Ovary (tissue), 9 donors: Measurements from ENCODE around the gene APOA1. TPM values are rescaled to one million over a fixed set of nuclear protein-coding genes. Genes with fewer than 3 reads are reported as not detected.

ENCODE experiments used
- DNase-seq, 5 donors: peaks; one replicate each; pipeline ENCODE4 v3.0.0-alpha.2; 2019 to 2020
- H3K27ac ChIP-seq, 2 donors: fragments of 200-600 bp; one replicate each; pipeline versions ENCODE4 v1.5.1 to v1.8.0; 2019 to 2022
- H3K27me3 ChIP-seq: fragments of 200-600 bp; one replicate; pipeline ENCODE4 v1.8.0; 2022
- H3K36me3 ChIP-seq: fragments of 200-600 bp; sonication (generic); one replicate; pipeline ENCODE4 v1.5.1; 2019
- H3K4me1 ChIP-seq: one replicate; pipeline ENCODE4 v1.8.1; 2013; ENCODE audit warnings: mild to moderate bottlenecking, moderate library complexity; ENCODE audit not compliant: insufficient read depth
- H3K4me3 ChIP-seq: fragments of 200-600 bp; sonication (generic); one replicate; pipeline ENCODE4 v1.5.1; 2017
- H3K9me3 ChIP-seq, 2 donors: fragments of 200-600 bp in 1 of 2; sonication (generic) in 1 of 2; one replicate each; pipeline versions ENCODE4 v1.5.1 to v1.8.1; 2013 to 2019; ENCODE audit warnings: mild to moderate bottlenecking in 1 of 2, moderate library complexity in 1 of 2
- EP300 ChIP-seq: sonication (generic); formaldehyde crosslinking; IDR thresholded peaks from one replicate; pipeline ENCODE4 v1.6.1; 2017; ENCODE audit warnings: antibody characterized with exemption
- POLR2A ChIP-seq: fragments of 450-650 bp; IDR thresholded peaks from one replicate; pipeline ENCODE4 v1.6.1; 2017; ENCODE audit warnings: antibody characterized with exemption, mild to moderate bottlenecking, moderate library complexity
- WGBS, 3 donors: extraction: QIAGEN DNeasy Blood & Tissue Kit in 1 of 3; methylation state at CpG; one replicate each; pipeline versions ENCODE4 v1.1.5 to v1.1.7; 2013 to 2017; 5-methylcytosine and 5-hydroxymethylcytosine counted together
- intact Hi-C, 4 donors: fragments of 100-400 bp; cut with DNase I; formaldehyde crosslinking; loops; one replicate each; pipeline versions ENCODE4 v1.11.0 to v1.15.1; 2022 to 2023
- polyA plus RNA-seq, 2 donors: library from polyadenylated mRNA; stranded (reverse); fragments of 200-250 nt in 1 of 2; fragments of 350-450 nt in 1 of 2; fragmentation: Illumina TruSeq in 1 of 2; extraction: RNeasy Lipid Tissue Mini Kit (QIAGEN cat#74804) in 1 of 2; gene quantifications; one replicate each; pipeline ENCODE4 v1.2.3, GENCODE V29; 2013 to 2014
- total RNA-seq, 7 donors: library from RNA; depleted of rRNA in 2 of 7; stranded (reverse); fragments of >200 nt in 2 of 7; fragmentation: NEBNext Ultra II Directional in 3 of 7; extraction: Animal tissue kit (Norgen Biotek cat#: 25700) in 3 of 7; gene quantifications; one replicate each; pipeline versions ENCODE4 v1.1.0 to v1.2.4, GENCODE V29; 2016 to 2023
- TF ChIP-seq, protein P1 (sequence below), 3 donors: fragments of 450-650 bp in 2 of 3; fragments of 200-600 bp in 1 of 3; IDR thresholded peaks; one replicate each; pipeline versions ENCODE4 v1.5.1 to v1.8.0; 2016 to 2022; ENCODE audit warnings: antibody characterized with exemption in 3 of 3, mild to moderate bottlenecking in 1 of 3
- donor health status: DM: no; HTN: no; CAD: no; lungs with moderate emphysema.
- donor health status: DM: no; HTN: no; CAD: no.
- donor health status: Bipolar disorder and iron deficiency.
- donor health status: DM: yes; HTN: yes; CAD: no.
- donor health status: DM: no; HTN: no; CAD: no.
- donor health status: DM: yes; HTN: yes; CAD: no.

The APOA1 gene
- total and polyA plus RNA-seq, 9 donors, result 5.3 to 42.8 (median 19.0) TPM

DNA sequence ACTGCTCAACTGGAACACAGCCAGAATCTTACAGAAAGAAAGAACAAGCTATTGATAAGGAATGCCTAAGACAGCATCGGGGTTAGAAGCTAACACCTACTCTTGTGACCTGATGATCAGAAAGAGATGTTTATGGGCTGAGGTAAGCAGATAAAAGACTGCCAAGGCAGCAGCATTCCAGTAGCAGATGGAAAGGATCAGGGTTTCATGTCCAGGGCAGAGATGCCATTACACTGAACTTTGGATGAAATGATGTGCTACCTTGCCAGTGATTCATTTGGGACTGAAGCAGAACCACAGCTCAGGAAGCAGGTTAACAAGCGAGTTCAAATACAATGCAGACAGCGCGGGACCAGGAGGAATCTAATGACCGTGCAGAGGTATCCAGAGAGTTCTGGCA is 27.1 kb upstream of the APOA1 start:
- no peaks in the 10 kb centered on the region for H3K27me3 ChIP-seq
- 81 to 83% (median 82%) methylated on average over 5 of the region's 5 CpGs for WGBS, 3 donors
- H3K36me3 ChIP-seq, result no peaks in the 10 kb centered on the region
- H3K4me3 ChIP-seq, result no peak overlapping the region
- no peak overlapping the region for H3K27ac ChIP-seq
- TF ChIP-seq, protein P1, sequence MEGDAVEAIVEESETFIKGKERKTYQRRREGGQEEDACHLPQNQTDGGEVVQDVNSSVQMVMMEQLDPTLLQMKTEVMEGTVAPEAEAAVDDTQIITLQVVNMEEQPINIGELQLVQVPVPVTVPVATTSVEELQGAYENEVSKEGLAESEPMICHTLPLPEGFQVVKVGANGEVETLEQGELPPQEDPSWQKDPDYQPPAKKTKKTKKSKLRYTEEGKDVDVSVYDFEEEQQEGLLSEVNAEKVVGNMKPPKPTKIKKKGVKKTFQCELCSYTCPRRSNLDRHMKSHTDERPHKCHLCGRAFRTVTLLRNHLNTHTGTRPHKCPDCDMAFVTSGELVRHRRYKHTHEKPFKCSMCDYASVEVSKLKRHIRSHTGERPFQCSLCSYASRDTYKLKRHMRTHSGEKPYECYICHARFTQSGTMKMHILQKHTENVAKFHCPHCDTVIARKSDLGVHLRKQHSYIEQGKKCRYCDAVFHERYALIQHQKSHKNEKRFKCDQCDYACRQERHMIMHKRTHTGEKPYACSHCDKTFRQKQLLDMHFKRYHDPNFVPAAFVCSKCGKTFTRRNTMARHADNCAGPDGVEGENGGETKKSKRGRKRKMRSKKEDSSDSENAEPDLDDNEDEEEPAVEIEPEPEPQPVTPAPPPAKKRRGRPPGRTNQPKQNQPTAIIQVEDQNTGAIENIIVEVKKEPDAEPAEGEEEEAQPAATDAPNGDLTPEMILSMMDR (IDR thresholded peaks at IDR 0.05), result no peak
- no peak for TF ChIP-seq EP300
- TF ChIP-seq POLR2A, result no peak
- no peaks in the 10 kb centered on the region for H3K4me1 ChIP-seq
- no peak for DNase-seq
- intact Hi-C loops, result no loop called here
- no peaks in the 10 kb centered on the region for H3K9me3 ChIP-seq

DNA sequence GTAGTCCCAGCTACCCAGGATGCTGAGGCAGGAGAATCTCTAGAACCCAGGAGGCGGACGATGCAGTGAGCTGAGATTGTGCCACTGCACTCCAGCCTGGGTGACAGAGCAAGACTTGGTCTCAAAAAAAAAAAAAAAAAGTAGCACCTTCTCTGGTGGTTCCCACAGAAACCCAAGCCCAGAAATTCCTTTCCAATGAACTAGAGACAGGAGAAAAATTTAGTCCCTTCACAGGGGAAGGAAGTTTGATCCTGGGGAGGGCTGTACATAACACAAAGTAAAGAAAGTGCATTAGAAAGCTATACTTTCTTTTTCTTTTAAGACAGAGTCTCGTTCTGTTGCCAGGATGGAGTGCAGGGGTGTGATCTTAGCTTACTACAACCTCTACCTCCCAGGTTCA is 25.5 kb upstream of the APOA1 start:
- WGBS, 3 donors, result 86 to 94% (median 91%) methylated on average over 3 of the region's 3 CpGs
- intact Hi-C loops, result no loop called here

DNA sequence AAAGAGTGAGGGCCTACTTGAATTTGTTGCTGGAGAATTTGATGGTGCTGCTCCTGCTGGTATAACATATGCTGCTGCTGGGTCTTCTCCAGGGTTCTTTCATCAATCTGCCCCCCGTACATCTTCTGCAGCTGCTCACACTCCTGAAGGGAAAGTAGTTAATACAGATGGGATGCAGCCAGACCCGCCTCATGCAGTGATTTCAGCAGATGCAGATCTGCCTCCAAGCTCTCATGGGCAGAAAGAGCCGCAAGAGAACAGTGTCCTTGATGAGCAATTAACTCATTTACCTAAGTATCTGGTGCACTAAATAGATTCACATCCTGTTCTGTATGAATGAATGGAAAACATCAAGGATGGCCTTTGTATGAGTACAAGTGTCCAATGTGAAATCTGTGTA is 24.8 kb upstream of the APOA1 start:
- WGBS, 3 donors, result 77 to 87% (median 82%) methylated on average over 3 of the region's 3 CpGs
- Histone ChIP-seq H3K4me3 (no peak overlapping the region), H3K9me3 (no peaks in the 10 kb centered on the region), H3K36me3 (no peaks in the 10 kb centered on the region), H3K4me1 (no peaks in the 10 kb centered on the region), H3K27ac (no peak overlapping the region), H3K27me3 (no peaks in the 10 kb centered on the region)
- no peak for DNase-seq
- intact Hi-C loops, result no loop called here
- TF ChIP-seq EP300 (no peak), POLR2A (no peak)
- TF ChIP-seq, protein P1 (IDR thresholded peaks at IDR 0.05), result no peak

More for the DNA sequence above, 25.5 kb upstream of the APOA1 start:
- no peaks in the 10 kb centered on the region for H3K4me1 ChIP-seq
- no peaks in the 10 kb centered on the region for H3K9me3 ChIP-seq
- DNase-seq, result no peak
- no peaks in the 10 kb centered on the region for H3K36me3 ChIP-seq
- TF ChIP-seq, protein P1 (IDR thresholded peaks at IDR 0.05), result no peak
- no peak for TF ChIP-seq POLR2A
- TF ChIP-seq EP300, result no peak
- no peak overlapping the region for H3K4me3 ChIP-seq
- no peak overlapping the region for H3K27ac ChIP-seq
- no peaks in the 10 kb centered on the region for H3K27me3 ChIP-seq

DNA sequence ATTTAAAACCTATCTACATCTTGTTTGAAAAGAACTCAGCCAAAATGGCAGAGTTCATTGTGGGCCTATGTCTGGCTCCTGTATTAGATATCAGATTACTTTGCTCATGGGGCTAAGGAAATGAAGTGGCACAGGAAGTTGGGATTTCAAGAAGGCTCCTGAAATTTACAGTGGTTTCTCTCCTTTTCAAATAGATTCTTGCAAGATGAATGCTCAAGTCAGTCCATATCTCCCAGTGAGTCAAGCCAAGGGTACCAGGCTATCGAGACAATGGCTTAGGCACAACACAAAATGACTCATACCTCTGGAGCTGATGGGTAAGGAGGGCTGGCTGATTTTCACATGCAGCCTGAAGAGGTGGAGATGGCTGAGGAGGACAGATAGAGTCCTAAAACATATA is 24.1 kb upstream of the APOA1 start:
- WGBS, 3 donors, result 35 to 82% (median 76%) methylated on average over 1 of the region's 1 CpG

More for the DNA sequence above, 24.1 kb upstream of the APOA1 start:
- Histone ChIP-seq H3K27me3 (no peaks in the 10 kb centered on the region), H3K36me3 (no peaks in the 10 kb centered on the region), H3K4me1 (no peaks in the 10 kb centered on the region), H3K27ac (no peak overlapping the region), H3K9me3 (no peaks in the 10 kb centered on the region), H3K4me3 (no peak overlapping the region)
- no peak for DNase-seq
- intact Hi-C loops, result no loop called here
- TF ChIP-seq EP300 (no peak), POLR2A (no peak)
- TF ChIP-seq, protein P1 (IDR thresholded peaks at IDR 0.05), result no peak
